ENCODE results near the gene LRIG3. TPM values are rescaled to one million over a fixed set of nuclear protein-coding genes. Genes with fewer than 3 reads are reported as not detected.
A peak's percentile ranks its signal among the peaks of the same experiment; 100 is the strongest.

The LRIG3 gene
- total RNA-seq, result 10 to 100 TPM; 78.4 to 79.9 TPM

GRCh38 chr12:58920102-58920960 lies at the start of gene LRIG3:
LRIG3 (minus strand) TSS chr12:58920504; CDS start chr12:58920235, 269 bp downstream.
- intact Hi-C loops (cut with DNase I), result no loop called here
- Histone ChIP-seq H3K4me3 (peak within 1 kb of the TSS; percentile 79), H3K9ac (ENCODE audit: low read depth in 2 of 2, low read length in 2 of 2) (peak within 1 kb of the TSS; percentile 77 to 95), H3K27ac (peak within 1 kb of the TSS; percentile 97), H3K4me1 (no peaks in the 10 kb centered on the region), H3K36me3 (no peaks in the 10 kb centered on the region), H3K9me3 (no peaks in the 10 kb centered on the region), H3K27me3 (no peaks in the 10 kb centered on the region)
- no peak for TF ChIP-seq CTCF (IDR thresholded peaks at IDR 0.05)
- peak; percentile 93 for DNase-seq

GRCh38 chr12:58969237-58969636 lies 48.9 kb upstream of the LRIG3 start:
- DNase-seq, result no peak
- H3K9ac ChIP-seq (ENCODE audit: low read depth in 2 of 2, low read length in 2 of 2), result no peak overlapping the region
- no peaks in the 10 kb centered on the region for H3K36me3 ChIP-seq
- no peaks in the 10 kb centered on the region for H3K4me1 ChIP-seq
- H3K27me3 ChIP-seq, result no peaks in the 10 kb centered on the region
- intact Hi-C loops (cut with DNase I), result loop anchor here (10.0 kb wide), 2 partner anchors 56 to 106 kb away; no protein-coding TSS in a partner anchor
- no peak overlapping the region for H3K27ac ChIP-seq
- no peaks in the 10 kb centered on the region for H3K9me3 ChIP-seq
- TF ChIP-seq CTCF (IDR thresholded peaks at IDR 0.05), result no peak
- no peak overlapping the region for H3K4me3 ChIP-seq

GRCh38 chr12:58967561-58967960 lies 47.3 kb upstream of the LRIG3 start:
- intact Hi-C loops (cut with DNase I), result loop anchor here (10.0 kb wide), 2 partner anchors 57 to 107 kb away; no protein-coding TSS in a partner anchor
- no peak overlapping the region for H3K27ac ChIP-seq
- no peaks in the 10 kb centered on the region for H3K4me1 ChIP-seq
- DNase-seq, result no peak
- H3K9ac ChIP-seq (ENCODE audit: low read depth in 2 of 2, low read length in 2 of 2), result no peak overlapping the region
- no peaks in the 10 kb centered on the region for H3K27me3 ChIP-seq
- H3K4me3 ChIP-seq, result no peak overlapping the region
- no peaks in the 10 kb centered on the region for H3K36me3 ChIP-seq
- TF ChIP-seq CTCF (IDR thresholded peaks at IDR 0.05), result no peak
- no peaks in the 10 kb centered on the region for H3K9me3 ChIP-seq

GRCh38 chr12:58966939-58967338 lies 46.6 kb upstream of the LRIG3 start:
- Histone ChIP-seq H3K36me3 (no peaks in the 10 kb centered on the region), H3K27ac (no peak overlapping the region), H3K27me3 (no peaks in the 10 kb centered on the region), H3K9me3 (no peaks in the 10 kb centered on the region), H3K4me1 (no peaks in the 10 kb centered on the region), H3K4me3 (no peak overlapping the region), H3K9ac (ENCODE audit: low read depth in 2 of 2, low read length in 2 of 2) (no peak overlapping the region)
- intact Hi-C loops (cut with DNase I), result loop anchor here (10.0 kb wide), 2 partner anchors 58 to 108 kb away; no protein-coding TSS in a partner anchor
- no peak for DNase-seq
- no peak for TF ChIP-seq CTCF (IDR thresholded peaks at IDR 0.05)

DNA sequence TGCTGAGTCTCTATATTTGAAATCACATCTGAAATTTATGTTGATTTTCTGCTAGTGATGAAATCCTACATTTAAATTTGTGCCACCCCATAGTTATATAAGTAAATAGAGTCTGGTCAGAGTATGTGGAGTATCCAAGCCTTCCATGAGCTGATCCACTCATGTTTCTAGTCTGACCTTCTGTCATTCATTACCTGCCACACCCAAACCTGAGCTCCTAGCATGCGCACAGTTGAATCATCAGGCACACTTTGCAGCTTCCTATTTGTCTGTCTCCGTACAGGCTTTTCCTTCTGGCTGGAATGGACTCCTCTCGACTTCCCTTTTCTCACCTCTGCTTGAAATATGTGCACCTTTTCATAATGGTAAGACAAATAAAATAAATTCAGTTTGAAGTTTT lies 45.3 kb upstream of the LRIG3 start:
- no peak for TF ChIP-seq CTCF (IDR thresholded peaks at IDR 0.05)
- no peaks in the 10 kb centered on the region for H3K4me1 ChIP-seq
- no peaks in the 10 kb centered on the region for H3K36me3 ChIP-seq
- intact Hi-C loops (cut with DNase I), result loop anchor here (10.0 kb wide), 2 partner anchors 59 to 109 kb away; no protein-coding TSS in a partner anchor
- no peak overlapping the region for H3K4me3 ChIP-seq
- H3K9me3 ChIP-seq, result no peaks in the 10 kb centered on the region
- DNase-seq, result no peak
- no peaks in the 10 kb centered on the region for H3K27me3 ChIP-seq
- no peak overlapping the region for H3K27ac ChIP-seq
- no peak overlapping the region for H3K9ac ChIP-seq (ENCODE audit: low read depth in 2 of 2, low read length in 2 of 2)

Data from colonic mucosa (tissue), 4 donors.